Activated T-cell treated with anti-CD3 and anti-CD28 coated beads, Interleukin-2, amount 50 U/mL, for 4 hours (primary cell): ENCODE measurements around the gene BPGM. TPM values are rescaled to one million over a fixed set of nuclear protein-coding genes. Genes with fewer than 3 reads are reported as not detected.
A peak's percentile ranks its signal among the peaks of the same experiment; 100 is the strongest.
"Not testable (repeated sequence)": the region's sequence is repeated elsewhere in the genome, so short reads cannot be mapped to it uniquely, and the experiment has no call there.

Experiments used
- ATAC-seq, 2 donors: fragments of 200-7000 bp; cut with Tn5 transposase; one replicate each; pipeline ENCODE4 v1.10.0; 2021
- DNase-seq: peaks from one replicate; pipeline ENCODE4 v3.0.0-alpha.2; 2020
- H3K27me3 Mint-ChIP-seq: one replicate; pipeline ENCODE4 v1.8.0; 2021; ENCODE audit warnings: low read depth, mixed read lengths
- H3K36me3 Mint-ChIP-seq: one replicate; pipeline ENCODE4 v1.8.0; 2022; ENCODE audit warnings: mixed read lengths; ENCODE audit not compliant: insufficient read depth
- H3K4me1 Mint-ChIP-seq: one replicate; pipeline ENCODE4 v1.8.0; 2021; ENCODE audit warnings: low read depth, mixed read lengths
- H3K4me3 Mint-ChIP-seq: one replicate; pipeline ENCODE4 v1.8.0; 2021; ENCODE audit warnings: mild to moderate bottlenecking, moderate library complexity, mixed read lengths
- H3K9me3 Mint-ChIP-seq: one replicate; pipeline ENCODE4 v1.8.0; 2021; ENCODE audit warnings: mixed read lengths
- total RNA-seq, 3 donors: library from RNA; stranded (reverse); gene quantifications; one replicate each; pipeline ENCODE4 v1.2.1, GENCODE V29; 2021

Gene BPGM
- total RNA-seq, 3 donors from 2014 or later, result 12.5 to 14.7 (median 13.4) TPM

GRCh38 chr7:134665045-134665444, 18.4 kb downstream of the BPGM start:
- Mint-ChIP-seq H3K4me1 (peaks cover 43% of the 10 kb centered on the region), H3K36me3 (peaks cover 38% of the 10 kb centered on the region)
- DNase-seq, H3K27me3 Mint-ChIP-seq, H3K9me3 Mint-ChIP-seq, H3K4me3 Mint-ChIP-seq, ATAC-seq: not testable (repeated sequence)

- DNase-seq (no peak), ATAC-seq (peak; percentile 77 to 82)
- H3K4me1 Mint-ChIP-seq, result peaks cover 53% of the 10 kb centered on the region
- H3K27me3 Mint-ChIP-seq, result no peaks in the 10 kb centered on the region
- peaks cover 22% of the 10 kb centered on the region for H3K36me3 Mint-ChIP-seq
- no peaks in the 10 kb centered on the region for H3K9me3 Mint-ChIP-seq
- H3K4me3 Mint-ChIP-seq, result no peak overlapping the region
Measured at GRCh38 chr7:134667899-134668298, 21.2 kb downstream of the BPGM start.

GRCh38 chr7:134669388-134669787, 22.7 kb downstream of the BPGM start:
- DNase-seq (no peak), ATAC-seq (peak in 1 of 2 donors; percentile 36)
- Mint-ChIP-seq H3K4me1 (peaks cover 53% of the 10 kb centered on the region), H3K4me3 (peak overlapping the region; percentile 57), H3K9me3 (no peaks in the 10 kb centered on the region), H3K36me3 (peaks cover 24% of the 10 kb centered on the region), H3K27me3 (no peaks in the 10 kb centered on the region)

GRCh38 chr7:134669845-134670373, 23.3 kb downstream of the BPGM start:
- Mint-ChIP-seq H3K9me3 (no peaks in the 10 kb centered on the region), H3K27me3 (no peaks in the 10 kb centered on the region), H3K4me3 (peak overlapping the region; percentile 57), H3K4me1 (peaks cover 53% of the 10 kb centered on the region), H3K36me3 (peaks cover 21% of the 10 kb centered on the region)
- DNase-seq, result peak; percentile 72
- peak; percentile 81 to 83 for ATAC-seq

- Mint-ChIP-seq H3K4me3 (no peak overlapping the region), H3K9me3 (no peaks in the 10 kb centered on the region), H3K36me3 (peaks cover 16% of the 10 kb centered on the region), H3K4me1 (peaks cover 56% of the 10 kb centered on the region), H3K27me3 (no peaks in the 10 kb centered on the region)
- no peak for ATAC-seq
- DNase-seq, result no peak
Measured at GRCh38 chr7:134671609-134672008, 25.0 kb downstream of the BPGM start.

- Mint-ChIP-seq H3K4me1 (peaks cover 46% of the 10 kb centered on the region), H3K27me3 (no peaks in the 10 kb centered on the region), H3K9me3 (no peaks in the 10 kb centered on the region), H3K4me3 (no peak overlapping the region), H3K36me3 (peaks cover 21% of the 10 kb centered on the region)
- ATAC-seq (no peak), DNase-seq (no peak)
Measured at GRCh38 chr7:134674424-134674823, 27.8 kb downstream of the BPGM start.

GRCh38 chr7:134676743-134677142, 30.1 kb downstream of the BPGM start:
- Mint-ChIP-seq H3K36me3 (peaks cover 32% of the 10 kb centered on the region), H3K4me1 (peaks cover 27% of the 10 kb centered on the region), H3K9me3 (no peaks in the 10 kb centered on the region), H3K4me3 (no peak overlapping the region), H3K27me3 (no peaks in the 10 kb centered on the region)
- DNase-seq (no peak), ATAC-seq (no peak)

- Mint-ChIP-seq H3K4me3 (no peak overlapping the region), H3K36me3 (peaks cover 30% of the 10 kb centered on the region), H3K4me1 (peaks cover 23% of the 10 kb centered on the region), H3K27me3 (no peaks in the 10 kb centered on the region), H3K9me3 (no peaks in the 10 kb centered on the region)
- no peak for DNase-seq
- no peak for ATAC-seq
Measured at GRCh38 chr7:134678115-134678514, 31.5 kb downstream of the BPGM start.

GRCh38 chr7:134679006-134679405, 32.4 kb downstream of the BPGM start:
- peaks cover 25% of the 10 kb centered on the region for H3K36me3 Mint-ChIP-seq
- no peak overlapping the region for H3K4me3 Mint-ChIP-seq
- DNase-seq (no peak), ATAC-seq (no peak)
- H3K4me1 Mint-ChIP-seq, result peaks cover 23% of the 10 kb centered on the region
- no peaks in the 10 kb centered on the region for H3K9me3 Mint-ChIP-seq
- H3K27me3 Mint-ChIP-seq, result no peaks in the 10 kb centered on the region

- H3K4me3 Mint-ChIP-seq, result no peak overlapping the region
- ATAC-seq (no peak), DNase-seq (no peak)
- no peaks in the 10 kb centered on the region for H3K27me3 Mint-ChIP-seq
- H3K4me1 Mint-ChIP-seq, result no peaks in the 10 kb centered on the region
- H3K9me3 Mint-ChIP-seq, result no peaks in the 10 kb centered on the region
- H3K36me3 Mint-ChIP-seq, result peaks cover 12% of the 10 kb centered on the region
Measured at GRCh38 chr7:134684165-134684564, 37.5 kb downstream of the BPGM start.

GRCh38 chr7:134685250-134685649, 38.6 kb downstream of the BPGM start:
- no peaks in the 10 kb centered on the region for H3K4me1 Mint-ChIP-seq
- peaks cover 4% of the 10 kb centered on the region for H3K36me3 Mint-ChIP-seq
- ATAC-seq, result no peak
- DNase-seq, result no peak
- H3K4me3 Mint-ChIP-seq, result no peak overlapping the region
- no peaks in the 10 kb centered on the region for H3K27me3 Mint-ChIP-seq
- no peaks in the 10 kb centered on the region for H3K9me3 Mint-ChIP-seq

- no peaks in the 10 kb centered on the region for H3K36me3 Mint-ChIP-seq
- no peak overlapping the region for H3K4me3 Mint-ChIP-seq
- DNase-seq (no peak), ATAC-seq (no peak)
- H3K4me1 Mint-ChIP-seq, result no peaks in the 10 kb centered on the region
- no peaks in the 10 kb centered on the region for H3K9me3 Mint-ChIP-seq
- H3K27me3 Mint-ChIP-seq, result no peaks in the 10 kb centered on the region
Measured at GRCh38 chr7:134686786-134687185, 40.1 kb downstream of the BPGM start.

- DNase-seq, result not testable (repeated sequence)
Measured at GRCh38 chr7:134689550-134689949, 42.9 kb downstream of the BPGM start.

GRCh38 chr7:134690016-134690415, 43.4 kb downstream of the BPGM start:
- Mint-ChIP-seq H3K4me1 (no peaks in the 10 kb centered on the region), H3K36me3 (no peaks in the 10 kb centered on the region), H3K4me3 (no peak overlapping the region), H3K27me3 (no peaks in the 10 kb centered on the region), H3K9me3 (no peaks in the 10 kb centered on the region)
- no peak for ATAC-seq
- DNase-seq, result no peak

More at GRCh38 chr7:134689550-134689949, 42.9 kb downstream of the BPGM start:
- not testable (repeated sequence) for ATAC-seq, H3K9me3 Mint-ChIP-seq, H3K4me1 Mint-ChIP-seq, H3K27me3 Mint-ChIP-seq, H3K4me3 Mint-ChIP-seq, H3K36me3 Mint-ChIP-seq

- H3K27me3 Mint-ChIP-seq, result no peaks in the 10 kb centered on the region
- no peaks in the 10 kb centered on the region for H3K4me1 Mint-ChIP-seq
- no peak for ATAC-seq
- DNase-seq, result no peak
- H3K9me3 Mint-ChIP-seq, result no peaks in the 10 kb centered on the region
- no peak overlapping the region for H3K4me3 Mint-ChIP-seq
- H3K36me3 Mint-ChIP-seq, result no peaks in the 10 kb centered on the region
Measured at GRCh38 chr7:134690614-134691504, 44.2 kb downstream of the BPGM start.
